ENCODE measurements around the gene SFXN3. TPM values are rescaled to one million over a fixed set of nuclear protein-coding genes. Genes with fewer than 3 reads are reported as not detected.

SFXN3 gene
- total and polyA plus RNA-seq, 2 of the 13 experiments (the other 11 are each of a cell fraction or from before 2014, with no cell fraction given), result 16.8 to 71.5 TPM

DNA sequence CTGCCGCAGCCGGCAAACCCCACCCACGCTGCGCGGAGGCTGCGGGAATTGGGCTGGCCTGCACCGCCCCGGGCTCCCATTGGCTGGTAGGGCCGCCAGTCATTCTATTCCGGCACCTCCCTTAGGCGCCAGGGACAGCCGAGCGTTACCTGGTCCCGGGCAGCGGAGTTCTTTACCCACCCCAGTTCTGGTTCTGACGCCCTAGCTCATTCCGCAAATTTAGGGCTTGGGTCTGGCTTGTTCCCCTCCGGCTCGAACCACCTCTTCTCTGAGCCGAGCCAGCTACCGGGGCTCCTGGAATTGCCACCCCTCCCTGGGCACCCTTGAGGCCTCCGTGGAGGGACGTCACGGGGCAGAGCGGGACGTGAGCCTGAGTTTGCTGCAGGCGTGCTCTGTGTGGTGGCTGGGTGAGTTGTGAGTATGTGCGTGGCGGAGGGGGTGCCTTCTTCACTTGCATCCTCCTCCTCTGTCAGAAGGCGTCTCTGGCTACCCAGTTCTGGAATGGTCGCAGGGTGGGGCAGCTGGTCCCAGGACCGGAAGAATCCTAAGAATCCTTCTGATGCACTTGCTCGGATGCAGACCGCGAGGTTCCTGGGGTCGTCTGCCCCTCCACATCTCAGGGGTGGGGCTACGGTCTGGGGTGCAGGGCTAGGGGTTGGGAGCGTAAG lies at the start of gene SFXN3, which contains the start of gene PDZD7 (continued):
- TF ChIP-seq ZNF747 (CRISPR knock-in tag; IDR thresholded peaks at IDR 0.05; ENCODE audit: borderline replicate concordance) (no peak), TOE1 (CRISPR knock-in tag; IDR thresholded peaks at IDR 0.05) (no peak), NCOA2 (CRISPR knock-in tag; IDR thresholded peaks at IDR 0.05) (no peak), KLF13 (CRISPR knock-in tag; IDR thresholded peaks at IDR 0.05) (0 out of 2 replicates have a peak, but pooled peaks have one; percentile 35), ARHGAP35 (CRISPR knock-in tag; IDR thresholded peaks at IDR 0.05; ENCODE audit: borderline replicate concordance) (no peak), SIN3A (IDR thresholded peaks at IDR 0.05; ENCODE audit: borderline replicate concordance, low read depth, low read length) (no peak), ZNF280D (CRISPR knock-in tag; IDR thresholded peaks at IDR 0.05) (no peak), SALL2 (CRISPR knock-in tag; IDR thresholded peaks at IDR 0.05) (0 out of 2 replicates have a peak, but pooled peaks have one; percentile 2), NBN (conservative IDR thresholded peaks at IDR 0.05) (no peak), FOXP4 (CRISPR knock-in tag; IDR thresholded peaks at IDR 0.05) (no peak), ZC3H13 (CRISPR knock-in tag; IDR thresholded peaks at IDR 0.05) (no peak), RFXAP (CRISPR knock-in tag; IDR thresholded peaks at IDR 0.05; ENCODE audit: borderline replicate concordance) (no peak), NR2C2 (CRISPR knock-in tag; IDR thresholded peaks at IDR 0.05; ENCODE audit: borderline replicate concordance) (no peak), NR2F6 (IDR thresholded peaks at IDR 0.05) (no peak), NR2F6 (CRISPR knock-in tag; IDR thresholded peaks at IDR 0.05) (no peak), ZMAT3 (CRISPR knock-in tag; conservative IDR thresholded peaks at IDR 0.05) (no peak)
- TF ChIP-seq, protein P1, sequence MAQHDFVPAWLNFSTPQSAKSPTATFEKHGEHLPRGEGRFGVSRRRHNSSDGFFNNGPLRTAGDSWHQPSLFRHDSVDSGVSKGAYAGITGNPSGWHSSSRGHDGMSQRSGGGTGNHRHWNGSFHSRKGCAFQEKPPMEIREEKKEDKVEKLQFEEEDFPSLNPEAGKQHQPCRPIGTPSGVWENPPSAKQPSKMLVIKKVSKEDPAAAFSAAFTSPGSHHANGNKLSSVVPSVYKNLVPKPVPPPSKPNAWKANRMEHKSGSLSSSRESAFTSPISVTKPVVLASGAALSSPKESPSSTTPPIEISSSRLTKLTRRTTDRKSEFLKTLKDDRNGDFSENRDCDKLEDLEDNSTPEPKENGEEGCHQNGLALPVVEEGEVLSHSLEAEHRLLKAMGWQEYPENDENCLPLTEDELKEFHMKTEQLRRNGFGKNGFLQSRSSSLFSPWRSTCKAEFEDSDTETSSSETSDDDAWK (CRISPR knock-in tag; IDR thresholded peaks at IDR 0.05), result no peak
- TF ChIP-seq, protein P2, sequence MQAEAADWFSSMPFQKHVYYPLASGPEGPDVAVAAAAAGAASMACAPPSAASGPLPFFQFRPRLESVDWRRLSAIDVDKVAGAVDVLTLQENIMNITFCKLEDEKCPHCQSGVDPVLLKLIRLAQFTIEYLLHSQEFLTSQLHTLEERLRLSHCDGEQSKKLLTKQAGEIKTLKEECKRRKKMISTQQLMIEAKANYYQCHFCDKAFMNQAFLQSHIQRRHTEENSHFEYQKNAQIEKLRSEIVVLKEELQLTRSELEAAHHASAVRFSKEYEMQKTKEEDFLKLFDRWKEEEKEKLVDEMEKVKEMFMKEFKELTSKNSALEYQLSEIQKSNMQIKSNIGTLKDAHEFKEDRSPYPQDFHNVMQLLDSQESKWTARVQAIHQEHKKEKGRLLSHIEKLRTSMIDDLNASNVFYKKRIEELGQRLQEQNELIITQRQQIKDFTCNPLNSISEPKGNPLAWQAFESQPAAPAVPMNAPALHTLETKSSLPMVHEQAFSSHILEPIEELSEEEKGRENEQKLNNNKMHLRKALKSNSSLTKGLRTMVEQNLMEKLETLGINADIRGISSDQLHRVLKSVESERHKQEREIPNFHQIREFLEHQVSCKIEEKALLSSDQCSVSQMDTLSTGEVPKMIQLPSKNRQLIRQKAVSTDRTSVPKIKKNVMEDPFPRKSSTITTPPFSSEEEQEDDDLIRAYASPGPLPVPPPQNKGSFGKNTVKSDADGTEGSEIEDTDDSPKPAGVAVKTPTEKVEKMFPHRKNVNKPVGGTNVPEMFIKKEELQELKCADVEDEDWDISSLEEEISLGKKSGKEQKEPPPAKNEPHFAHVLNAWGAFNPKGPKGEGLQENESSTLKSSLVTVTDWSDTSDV (CRISPR knock-in tag; IDR thresholded peaks at IDR 0.05), result no peak
- TF ChIP-seq, protein P3, sequence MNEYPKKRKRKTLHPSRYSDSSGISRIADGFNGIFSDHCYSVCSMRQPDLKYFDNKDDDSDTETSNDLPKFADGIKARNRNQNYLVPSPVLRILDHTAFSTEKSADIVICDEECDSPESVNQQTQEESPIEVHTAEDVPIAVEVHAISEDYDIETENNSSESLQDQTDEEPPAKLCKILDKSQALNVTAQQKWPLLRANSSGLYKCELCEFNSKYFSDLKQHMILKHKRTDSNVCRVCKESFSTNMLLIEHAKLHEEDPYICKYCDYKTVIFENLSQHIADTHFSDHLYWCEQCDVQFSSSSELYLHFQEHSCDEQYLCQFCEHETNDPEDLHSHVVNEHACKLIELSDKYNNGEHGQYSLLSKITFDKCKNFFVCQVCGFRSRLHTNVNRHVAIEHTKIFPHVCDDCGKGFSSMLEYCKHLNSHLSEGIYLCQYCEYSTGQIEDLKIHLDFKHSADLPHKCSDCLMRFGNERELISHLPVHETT (CRISPR knock-in tag; conservative IDR thresholded peaks at IDR 0.05), result no peak
